ENCODE data around the gene NR6A1.

DNA sequence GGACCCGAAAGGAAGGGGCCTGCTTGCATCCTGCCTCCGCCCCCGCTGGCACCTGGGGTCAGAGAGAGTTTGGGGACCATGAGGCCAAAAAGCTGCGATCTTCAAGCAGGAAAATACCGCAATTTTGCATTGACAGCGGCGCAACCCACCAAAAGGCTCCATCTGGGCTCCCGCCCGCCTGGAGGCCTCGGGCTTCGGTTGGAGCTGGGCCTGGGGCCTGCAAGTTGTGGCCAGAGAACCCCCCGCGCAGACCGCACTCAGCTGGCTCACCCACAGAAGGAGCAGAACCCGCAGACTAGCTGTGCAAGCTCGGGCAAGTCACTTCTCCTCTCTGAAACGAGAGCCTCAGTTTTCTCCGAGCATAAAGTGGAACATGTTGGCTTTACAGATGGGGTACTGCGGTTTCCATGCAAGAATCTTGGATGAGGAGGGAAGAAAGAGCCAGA lies 265.2 kb downstream of the NR6A1 start:
- no peak for TF ChIP-seq CTCF (conservative IDR thresholded peaks at IDR 0.05; ENCODE audit: low read length)
- TF ChIP-seq EZH2phosphoT487 (IDR thresholded peaks at IDR 0.05; ENCODE audit: borderline replicate concordance, low read depth, low read length) = no peak
